Neural cell (in vitro differentiated cells): ENCODE data around the gene ABL2.

ENCODE experiments used
- CTCF ChIP-seq: fragments of 450-650 bp; IDR thresholded peaks from 2 replicates; pipeline ENCODE4 v1.5.1; 2014; ENCODE audit warnings: antibody characterized with exemption, mild to moderate bottlenecking, moderate library complexity; ENCODE audit not compliant: poor library complexity, severe bottlenecking
- EP300 ChIP-seq: fragments of 450-650 bp; conservative IDR thresholded peaks from 2 replicates; pipeline ENCODE4 v1.6.1; 2014; ENCODE audit warnings: antibody characterized with exemption, mild to moderate bottlenecking, moderate library complexity; ENCODE audit not compliant: poor library complexity, severe bottlenecking
- EZH2 ChIP-seq: fragments of 200-600, 300-800 bp; shearing (Covaris generic), sonication (generic); IDR thresholded peaks from 2 replicates; pipeline ENCODE4 v1.6.1; 2014; ENCODE audit warnings: antibody characterized with exemption, low read length, borderline replicate concordance, mild to moderate bottlenecking; ENCODE audit not compliant: insufficient read depth, poor library complexity, severe bottlenecking
- MXI1 ChIP-seq: fragments of 450-650 bp; conservative IDR thresholded peaks from 2 replicates; pipeline ENCODE4 v1.6.1; 2014; ENCODE audit warnings: antibody characterized with exemption, mild to moderate bottlenecking; ENCODE audit not compliant: poor library complexity, severe bottlenecking
- POLR2AphosphoS5 ChIP-seq: IDR thresholded peaks from 2 replicates; pipeline ENCODE4 v1.6.1; 2012
- RAD21 ChIP-seq: fragments of 450-650 bp; conservative IDR thresholded peaks from 2 replicates; pipeline ENCODE4 v1.6.1; 2014; ENCODE audit warnings: antibody characterized with exemption, mild to moderate bottlenecking, moderate library complexity
- REST ChIP-seq: IDR thresholded peaks from 2 replicates; pipeline ENCODE4 v1.6.1; 2012; ENCODE audit warnings: borderline replicate concordance
- SMC3 ChIP-seq: fragments of 450-650 bp; conservative IDR thresholded peaks from 2 replicates; pipeline ENCODE4 v1.6.1; 2014; ENCODE audit warnings: antibody characterized with exemption, mild to moderate bottlenecking, moderate library complexity; ENCODE audit not compliant: poor library complexity

- TF ChIP-seq CTCF, result no peak
- TF ChIP-seq RAD21, result no peak
- no peak for TF ChIP-seq POLR2AphosphoS5
- TF ChIP-seq MXI1, result no peak
- TF ChIP-seq EZH2, result no peak
- TF ChIP-seq REST, result no peak
- TF ChIP-seq SMC3, result no peak
- no peak for TF ChIP-seq EP300
Observed at GRCh38 chr1:179252606-179253005, 23.1 kb upstream of the ABL2 start.
